Fibroblast of skin of back (primary cell): ENCODE measurements around the gene LRRC8D.
A peak's percentile ranks its signal among the peaks of the same experiment; 100 is the strongest.
"Not testable (repeated sequence)": the region's sequence is repeated elsewhere in the genome, so short reads cannot be mapped to it uniquely, and the experiment has no call there.

ENCODE experiments used
- DNase-seq: peaks from one replicate; pipeline ENCODE4 v3.0.0-alpha.2; 2013

Gene LRRC8D

GRCh38 chr1:89965193-89965768 lies 144.4 kb downstream of the LRRC8D start:
- no peak for DNase-seq

- no peak for DNase-seq
Measured at GRCh38 chr1:89966656-89967055, 145.8 kb downstream of the LRRC8D start.

- peak; percentile 33 for DNase-seq
Measured at GRCh38 chr1:89971600-89971999, 150.8 kb downstream of the LRRC8D start.

- no peak for DNase-seq
Measured at GRCh38 chr1:89972024-89972423, 151.2 kb downstream of the LRRC8D start.

GRCh38 chr1:89973471-89974127 lies 152.8 kb downstream of the LRRC8D start:
- no peak for DNase-seq

GRCh38 chr1:89974256-89974655 lies 153.4 kb downstream of the LRRC8D start:
- DNase-seq, result no peak

- peak; percentile 34 for DNase-seq
Measured at GRCh38 chr1:89974696-89975470, 154.1 kb downstream of the LRRC8D start.

GRCh38 chr1:89975540-89976125 lies 154.8 kb downstream of the LRRC8D start:
- no peak for DNase-seq

- peak; percentile 85 for DNase-seq
Measured at GRCh38 chr1:89978755-89979154, 157.9 kb downstream of the LRRC8D start.

- DNase-seq, result peak; percentile 40
Measured at GRCh38 chr1:89980605-89981004, 159.8 kb downstream of the LRRC8D start.

GRCh38 chr1:89982846-89983245 lies 162.0 kb downstream of the LRRC8D start:
- not testable (repeated sequence) for DNase-seq

GRCh38 chr1:89984564-89985116 lies 163.8 kb downstream of the LRRC8D start:
- not testable (repeated sequence) for DNase-seq

- no peak for DNase-seq
Measured at GRCh38 chr1:89986020-89986419, 165.2 kb downstream of the LRRC8D start.
